Measurements from ENCODE around the gene HAUS8.

DNA sequence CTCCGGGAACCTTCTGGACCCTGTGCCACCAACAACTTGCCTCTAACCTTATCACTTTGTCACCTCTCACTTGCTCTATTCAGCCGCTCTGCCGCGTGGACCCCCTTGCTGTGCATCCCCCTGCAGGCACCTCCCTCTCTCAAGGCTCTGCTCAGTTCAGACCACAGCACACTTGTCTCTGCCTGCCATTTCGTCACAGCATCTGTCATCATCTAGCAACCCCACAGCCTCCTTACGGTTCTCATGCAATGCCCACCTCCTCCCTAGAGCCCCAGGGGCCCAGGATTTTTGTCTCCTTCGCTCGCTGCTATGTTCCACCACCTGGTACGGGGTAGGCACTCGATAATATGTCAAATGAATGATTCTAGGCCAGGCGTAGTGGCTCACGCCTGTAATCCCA, 4.8 kb downstream of the HAUS8 start:
- TF ChIP-seq, protein P1, sequence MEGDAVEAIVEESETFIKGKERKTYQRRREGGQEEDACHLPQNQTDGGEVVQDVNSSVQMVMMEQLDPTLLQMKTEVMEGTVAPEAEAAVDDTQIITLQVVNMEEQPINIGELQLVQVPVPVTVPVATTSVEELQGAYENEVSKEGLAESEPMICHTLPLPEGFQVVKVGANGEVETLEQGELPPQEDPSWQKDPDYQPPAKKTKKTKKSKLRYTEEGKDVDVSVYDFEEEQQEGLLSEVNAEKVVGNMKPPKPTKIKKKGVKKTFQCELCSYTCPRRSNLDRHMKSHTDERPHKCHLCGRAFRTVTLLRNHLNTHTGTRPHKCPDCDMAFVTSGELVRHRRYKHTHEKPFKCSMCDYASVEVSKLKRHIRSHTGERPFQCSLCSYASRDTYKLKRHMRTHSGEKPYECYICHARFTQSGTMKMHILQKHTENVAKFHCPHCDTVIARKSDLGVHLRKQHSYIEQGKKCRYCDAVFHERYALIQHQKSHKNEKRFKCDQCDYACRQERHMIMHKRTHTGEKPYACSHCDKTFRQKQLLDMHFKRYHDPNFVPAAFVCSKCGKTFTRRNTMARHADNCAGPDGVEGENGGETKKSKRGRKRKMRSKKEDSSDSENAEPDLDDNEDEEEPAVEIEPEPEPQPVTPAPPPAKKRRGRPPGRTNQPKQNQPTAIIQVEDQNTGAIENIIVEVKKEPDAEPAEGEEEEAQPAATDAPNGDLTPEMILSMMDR (IDR thresholded peaks at IDR 0.05 in 2 of 3, conservative IDR thresholded peaks at IDR 0.05 in 1 of 3; ENCODE audit: control insufficient read depth in 2 of 3, extremely low read depth in 1 of 3, insufficient read depth in 1 of 3, low read depth in 3 of 3, low read length in 3 of 3), result no peak
- no peak for TF ChIP-seq SRF (IDR thresholded peaks at IDR 0.05; ENCODE audit: low read depth in 2 of 2, low read length in 2 of 2)
- TF ChIP-seq ZNF274 (IDR thresholded peaks at IDR 0.05; ENCODE audit: insufficient read depth, insufficient read length), result no peak
- no peak for TF ChIP-seq NR2F1 (conservative IDR thresholded peaks at IDR 0.05)
- no peak for TF ChIP-seq MXI1 (IDR thresholded peaks at IDR 0.05; ENCODE audit: low read depth, low read length)
- no peak for TF ChIP-seq NR2C1 (IDR thresholded peaks at IDR 0.05)
- no peak for TF ChIP-seq RAD21 (IDR thresholded peaks at IDR 0.05; ENCODE audit: insufficient read depth, low read depth, low read length)
- TF ChIP-seq TCF12 (IDR thresholded peaks at IDR 0.05; ENCODE audit: low read depth, low read length), result no peak
